Measurements from ENCODE around the gene FAM171A1.
A peak's percentile ranks its signal among the peaks of the same experiment; 100 is the strongest.
"Not testable (repeated sequence)": the region's sequence is repeated elsewhere in the genome, so short reads cannot be mapped to it uniquely, and the experiment has no call there.

The FAM171A1 gene

DNA sequence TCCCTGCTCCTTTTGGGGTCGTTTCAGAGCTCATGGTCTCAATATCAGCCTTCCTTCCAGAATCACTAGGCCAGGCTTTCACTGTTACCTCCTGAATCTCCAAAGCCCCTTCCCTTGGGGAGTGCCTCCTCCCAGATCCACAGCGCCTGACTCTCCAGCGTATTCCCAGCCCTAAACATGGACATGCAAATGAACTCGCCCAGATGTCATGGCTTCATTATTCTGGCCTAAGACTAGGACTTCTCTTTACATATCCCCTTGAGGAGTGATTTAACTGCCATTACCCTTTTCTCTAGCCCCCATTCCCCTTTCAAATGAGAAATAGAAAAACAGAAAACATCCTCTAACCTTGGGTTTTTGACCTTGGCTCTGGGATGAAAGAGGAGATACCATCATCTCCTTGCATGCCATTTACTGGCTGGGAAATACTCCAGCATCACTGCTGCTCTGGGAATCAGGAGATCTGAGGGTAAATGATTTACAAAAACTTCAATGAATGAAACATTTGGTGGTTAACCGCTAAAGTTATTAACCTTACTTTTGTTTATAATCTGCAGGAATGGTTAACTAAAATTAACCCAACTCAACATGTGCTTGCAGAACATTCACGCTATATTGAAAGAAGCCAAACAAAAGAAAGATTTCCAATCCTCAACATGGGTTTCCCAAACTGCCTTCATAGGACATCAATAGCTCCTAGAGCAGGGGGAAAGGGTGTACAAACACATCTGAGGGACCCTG, 37.0 kb downstream of the FAM171A1 start:
- Histone ChIP-seq H3K36me3 (ENCODE audit: insufficient read depth, low read length) (no peaks in the 10 kb centered on the region), H3K27me3 (ENCODE audit: insufficient read depth, low read length) (no peaks in the 10 kb centered on the region), H2AFZ (ENCODE audit: low read length, unreplicated experiment) (no peak overlapping the region), H3K27ac (ENCODE audit: low read depth, low read length) (no peak overlapping the region), H3K79me2 (ENCODE audit: control insufficient read depth, insufficient read depth, low read length, unreplicated experiment) (peaks cover 10% of the 10 kb centered on the region), H3K4me1 (ENCODE audit: control insufficient read depth, insufficient read depth, low read length, unreplicated experiment) (no peaks in the 10 kb centered on the region), H3K4me3 (ENCODE audit: low read depth, low read length) (no peak overlapping the region)

GRCh38 chr10:15333181-15333580, 37.9 kb downstream of the FAM171A1 start:
- H3K79me2 ChIP-seq (ENCODE audit: control insufficient read depth, insufficient read depth, low read length, unreplicated experiment); H3K36me3 ChIP-seq (ENCODE audit: insufficient read depth, low read length); H3K4me1 ChIP-seq (ENCODE audit: control insufficient read depth, insufficient read depth, low read length, unreplicated experiment); H2AFZ ChIP-seq (ENCODE audit: low read length, unreplicated experiment); H3K27ac ChIP-seq (ENCODE audit: low read depth, low read length); H3K4me3 ChIP-seq (ENCODE audit: low read depth, low read length); H3K27me3 ChIP-seq (ENCODE audit: insufficient read depth, low read length): not testable (repeated sequence)

DNA sequence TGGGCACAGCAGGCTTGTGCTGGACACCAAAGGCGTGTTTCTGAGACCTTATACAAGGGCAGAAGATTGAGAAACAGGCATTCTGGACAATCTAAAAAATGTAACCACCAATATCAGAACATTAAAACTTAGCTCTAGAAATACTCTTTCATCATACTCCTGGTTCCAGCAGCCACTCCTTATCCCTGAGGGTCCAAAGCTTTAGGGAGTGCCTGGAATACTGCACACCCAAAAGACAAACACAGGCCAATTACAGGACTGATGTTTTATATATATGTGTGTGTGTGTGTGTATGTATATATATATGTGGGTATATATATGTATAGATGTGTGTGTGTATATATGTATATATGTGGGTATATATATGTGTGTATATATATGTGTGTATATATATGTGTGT, 39.6 kb downstream of the FAM171A1 start:
- no peaks in the 10 kb centered on the region for H3K36me3 ChIP-seq (ENCODE audit: insufficient read depth, low read length)
- H3K27me3 ChIP-seq (ENCODE audit: insufficient read depth, low read length): no peaks in the 10 kb centered on the region
- H3K79me2 ChIP-seq (ENCODE audit: control insufficient read depth, insufficient read depth, low read length, unreplicated experiment): peaks cover 14% of the 10 kb centered on the region
- no peak overlapping the region for H2AFZ ChIP-seq (ENCODE audit: low read length, unreplicated experiment)
- no peak overlapping the region for H3K4me3 ChIP-seq (ENCODE audit: low read depth, low read length)
- no peak overlapping the region for H3K27ac ChIP-seq (ENCODE audit: low read depth, low read length)
- H3K4me1 ChIP-seq (ENCODE audit: control insufficient read depth, insufficient read depth, low read length, unreplicated experiment): peaks cover 7% of the 10 kb centered on the region

- no peaks in the 10 kb centered on the region for H3K27me3 ChIP-seq (ENCODE audit: insufficient read depth, low read length)
- H3K4me1 ChIP-seq (ENCODE audit: control insufficient read depth, insufficient read depth, low read length, unreplicated experiment): peaks cover 22% of the 10 kb centered on the region
- no peaks in the 10 kb centered on the region for H3K36me3 ChIP-seq (ENCODE audit: insufficient read depth, low read length)
- H3K79me2 ChIP-seq (ENCODE audit: control insufficient read depth, insufficient read depth, low read length, unreplicated experiment): peaks cover 10% of the 10 kb centered on the region
- no peak overlapping the region for H3K4me3 ChIP-seq (ENCODE audit: low read depth, low read length)
- no peak overlapping the region for H3K27ac ChIP-seq (ENCODE audit: low read depth, low read length)
- H2AFZ ChIP-seq (ENCODE audit: low read length, unreplicated experiment): no peak overlapping the region
Observed at GRCh38 chr10:15329437-15329836, 41.7 kb downstream of the FAM171A1 start.

DNA sequence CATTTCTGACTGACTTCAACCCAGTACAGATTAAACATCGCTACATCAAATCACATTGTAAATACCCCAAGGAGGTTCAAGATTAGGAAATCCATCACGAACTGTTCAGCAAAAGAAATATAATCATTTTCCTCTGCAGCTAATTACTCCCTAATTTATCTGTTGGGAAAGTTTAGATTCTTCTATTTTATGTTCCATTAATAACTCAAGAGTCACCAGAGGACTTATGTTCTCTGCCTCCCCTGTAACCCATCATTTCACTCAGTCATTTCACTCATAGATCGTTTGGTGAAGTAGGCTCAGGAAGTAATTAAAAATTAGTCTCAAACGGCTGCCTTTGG, 45.2 kb downstream of the FAM171A1 start:
- peaks cover 8% of the 10 kb centered on the region for H3K79me2 ChIP-seq (ENCODE audit: control insufficient read depth, insufficient read depth, low read length, unreplicated experiment)
- peak overlapping the region; percentile 77 for H3K27ac ChIP-seq (ENCODE audit: low read depth, low read length)
- H3K4me3 ChIP-seq (ENCODE audit: low read depth, low read length): peak overlapping the region; percentile 62
- peak overlapping the region; percentile 71 for H2AFZ ChIP-seq (ENCODE audit: low read length, unreplicated experiment)
- no peaks in the 10 kb centered on the region for H3K27me3 ChIP-seq (ENCODE audit: insufficient read depth, low read length)
- H3K36me3 ChIP-seq (ENCODE audit: insufficient read depth, low read length): no peaks in the 10 kb centered on the region
- peaks cover 39% of the 10 kb centered on the region for H3K4me1 ChIP-seq (ENCODE audit: control insufficient read depth, insufficient read depth, low read length, unreplicated experiment)

- Histone ChIP-seq H3K4me3 (ENCODE audit: low read depth, low read length) (peak overlapping the region; percentile 62), H3K4me1 (ENCODE audit: control insufficient read depth, insufficient read depth, low read length, unreplicated experiment) (peaks cover 44% of the 10 kb centered on the region), H3K27ac (ENCODE audit: low read depth, low read length) (peak overlapping the region; percentile 77), H3K36me3 (ENCODE audit: insufficient read depth, low read length) (no peaks in the 10 kb centered on the region), H3K79me2 (ENCODE audit: control insufficient read depth, insufficient read depth, low read length, unreplicated experiment) (peaks cover 8% of the 10 kb centered on the region), H3K27me3 (ENCODE audit: insufficient read depth, low read length) (no peaks in the 10 kb centered on the region), H2AFZ (ENCODE audit: low read length, unreplicated experiment) (peak overlapping the region; percentile 71)
Observed at GRCh38 chr10:15325243-15325943, 45.7 kb downstream of the FAM171A1 start.

DNA sequence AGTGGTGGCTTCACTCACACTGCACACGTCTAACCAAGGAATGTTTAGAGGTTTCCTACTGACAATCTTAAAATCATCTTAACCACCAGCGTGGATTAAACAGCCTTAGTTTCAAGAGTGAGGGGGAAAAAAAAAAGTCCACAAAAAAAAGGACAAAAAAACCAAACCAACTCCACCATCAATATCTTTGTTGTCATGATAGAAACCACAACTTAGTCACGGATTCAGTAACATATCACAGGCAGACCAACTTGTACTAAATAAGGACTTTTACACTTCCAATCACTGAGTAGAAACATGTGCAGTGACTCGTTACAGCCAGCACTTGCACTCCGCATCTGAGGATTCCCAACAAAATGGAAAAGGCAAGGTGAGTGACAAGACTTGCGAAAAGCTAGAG, 46.5 kb downstream of the FAM171A1 start:
- H3K79me2 ChIP-seq (ENCODE audit: control insufficient read depth, insufficient read depth, low read length, unreplicated experiment): peaks cover 8% of the 10 kb centered on the region
- H3K4me3 ChIP-seq (ENCODE audit: low read depth, low read length): no peak overlapping the region
- no peak overlapping the region for H2AFZ ChIP-seq (ENCODE audit: low read length, unreplicated experiment)
- no peak overlapping the region for H3K27ac ChIP-seq (ENCODE audit: low read depth, low read length)
- H3K27me3 ChIP-seq (ENCODE audit: insufficient read depth, low read length): no peaks in the 10 kb centered on the region
- H3K4me1 ChIP-seq (ENCODE audit: control insufficient read depth, insufficient read depth, low read length, unreplicated experiment): peaks cover 44% of the 10 kb centered on the region
- H3K36me3 ChIP-seq (ENCODE audit: insufficient read depth, low read length): no peaks in the 10 kb centered on the region

- H3K27me3 ChIP-seq (ENCODE audit: insufficient read depth, low read length): no peaks in the 10 kb centered on the region
- H3K4me1 ChIP-seq (ENCODE audit: control insufficient read depth, insufficient read depth, low read length, unreplicated experiment): peaks cover 44% of the 10 kb centered on the region
- no peaks in the 10 kb centered on the region for H3K36me3 ChIP-seq (ENCODE audit: insufficient read depth, low read length)
- no peak overlapping the region for H3K4me3 ChIP-seq (ENCODE audit: low read depth, low read length)
- no peak overlapping the region for H3K27ac ChIP-seq (ENCODE audit: low read depth, low read length)
- no peak overlapping the region for H2AFZ ChIP-seq (ENCODE audit: low read length, unreplicated experiment)
- peaks cover 8% of the 10 kb centered on the region for H3K79me2 ChIP-seq (ENCODE audit: control insufficient read depth, insufficient read depth, low read length, unreplicated experiment)
Observed at GRCh38 chr10:15324113-15324512, 47.0 kb downstream of the FAM171A1 start.

DNA sequence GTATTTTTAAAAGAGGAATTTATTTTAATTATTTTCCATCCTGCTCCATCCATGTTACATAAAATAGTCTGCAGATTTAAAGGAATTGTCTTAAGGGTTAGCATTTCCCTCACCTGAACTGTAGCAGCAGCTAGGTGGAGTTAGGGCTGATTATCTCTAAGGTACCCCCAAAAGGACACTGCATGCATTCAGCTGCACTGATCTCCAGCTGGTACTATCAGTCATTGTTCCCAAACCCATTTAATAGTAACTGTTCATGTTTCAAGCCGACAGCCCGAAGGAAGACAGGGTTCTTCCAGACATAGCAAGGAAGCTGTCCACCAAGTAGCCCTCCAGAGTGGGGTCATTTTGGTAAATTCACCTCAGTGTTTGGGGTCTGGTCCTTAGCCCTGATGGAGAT, 48.7 kb downstream of the FAM171A1 start:
- peaks cover 44% of the 10 kb centered on the region for H3K4me1 ChIP-seq (ENCODE audit: control insufficient read depth, insufficient read depth, low read length, unreplicated experiment)
- H3K4me3 ChIP-seq (ENCODE audit: low read depth, low read length): peak overlapping the region; percentile 37; the same call in 1 of the 2 replicates
- H3K79me2 ChIP-seq (ENCODE audit: control insufficient read depth, insufficient read depth, low read length, unreplicated experiment): peaks cover 8% of the 10 kb centered on the region
- H3K27me3 ChIP-seq (ENCODE audit: insufficient read depth, low read length): no peaks in the 10 kb centered on the region
- peak overlapping the region; percentile 26; the same call in 1 of the 2 replicates for H3K27ac ChIP-seq (ENCODE audit: low read depth, low read length)
- no peak overlapping the region for H2AFZ ChIP-seq (ENCODE audit: low read length, unreplicated experiment)
- no peaks in the 10 kb centered on the region for H3K36me3 ChIP-seq (ENCODE audit: insufficient read depth, low read length)

DNA sequence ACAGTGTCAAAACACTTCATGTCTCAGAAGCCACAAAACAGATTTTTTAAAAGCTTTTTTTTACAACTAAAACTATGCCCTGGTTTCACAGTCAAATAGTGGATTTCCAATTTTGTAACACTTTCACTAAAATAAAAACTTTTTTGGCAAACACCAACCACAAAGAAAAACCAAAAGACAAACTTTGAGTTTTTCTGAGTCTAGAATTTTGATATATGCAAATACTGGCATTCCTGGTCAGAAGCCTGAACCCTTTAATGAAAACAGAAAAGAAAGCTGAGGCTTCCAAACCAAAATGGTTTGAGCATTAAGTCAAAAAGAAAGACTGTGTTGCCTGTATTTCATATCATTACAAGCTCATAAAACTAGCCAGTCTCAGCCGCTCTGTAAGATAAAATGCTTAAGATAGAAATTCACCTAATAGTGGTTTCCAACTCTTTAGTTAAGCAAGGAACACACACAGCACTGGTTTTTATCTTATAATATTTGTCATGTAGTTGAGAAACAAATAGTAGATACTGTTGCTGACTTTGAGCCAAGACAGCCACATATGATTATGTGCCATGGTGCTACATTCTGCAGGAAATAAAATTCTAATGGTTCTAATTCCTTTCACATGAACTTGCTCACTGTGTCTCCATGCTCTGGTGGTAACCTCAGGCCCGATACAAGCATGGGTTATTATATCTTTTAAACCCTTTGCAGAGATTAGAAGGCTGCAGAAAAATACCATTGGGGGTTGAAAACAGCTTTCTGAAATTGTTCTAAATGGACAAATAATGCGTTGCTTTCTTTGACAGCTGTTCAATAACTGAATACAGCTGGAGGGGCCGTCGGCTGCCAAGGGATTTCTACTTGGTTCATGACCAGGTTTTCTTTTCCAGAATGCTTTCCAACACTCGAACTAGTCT, 49.4 kb downstream of the FAM171A1 start:
- Histone ChIP-seq H3K27me3 (ENCODE audit: insufficient read depth, low read length) (no peaks in the 10 kb centered on the region), H3K79me2 (ENCODE audit: control insufficient read depth, insufficient read depth, low read length, unreplicated experiment) (peaks cover 3% of the 10 kb centered on the region), H2AFZ (ENCODE audit: low read length, unreplicated experiment) (peak overlapping the region; percentile 35), H3K27ac (ENCODE audit: low read depth, low read length) (peak overlapping the region; percentile 26), H3K4me3 (ENCODE audit: low read depth, low read length) (peak overlapping the region; percentile 37; the same call in 1 of the 2 replicates), H3K4me1 (ENCODE audit: control insufficient read depth, insufficient read depth, low read length, unreplicated experiment) (peaks cover 39% of the 10 kb centered on the region), H3K36me3 (ENCODE audit: insufficient read depth, low read length) (no peaks in the 10 kb centered on the region)
